ENCODE measurements around the gene EYS. TPM values are rescaled to one million over a fixed set of nuclear protein-coding genes. Genes with fewer than 3 reads are reported as not detected.
"Not testable (repeated sequence)": the region's sequence is repeated elsewhere in the genome, so short reads cannot be mapped to it uniquely, and the experiment has no call there.

EYS gene
- total RNA-seq, 2 donors from 2014 or later: not detected

DNA sequence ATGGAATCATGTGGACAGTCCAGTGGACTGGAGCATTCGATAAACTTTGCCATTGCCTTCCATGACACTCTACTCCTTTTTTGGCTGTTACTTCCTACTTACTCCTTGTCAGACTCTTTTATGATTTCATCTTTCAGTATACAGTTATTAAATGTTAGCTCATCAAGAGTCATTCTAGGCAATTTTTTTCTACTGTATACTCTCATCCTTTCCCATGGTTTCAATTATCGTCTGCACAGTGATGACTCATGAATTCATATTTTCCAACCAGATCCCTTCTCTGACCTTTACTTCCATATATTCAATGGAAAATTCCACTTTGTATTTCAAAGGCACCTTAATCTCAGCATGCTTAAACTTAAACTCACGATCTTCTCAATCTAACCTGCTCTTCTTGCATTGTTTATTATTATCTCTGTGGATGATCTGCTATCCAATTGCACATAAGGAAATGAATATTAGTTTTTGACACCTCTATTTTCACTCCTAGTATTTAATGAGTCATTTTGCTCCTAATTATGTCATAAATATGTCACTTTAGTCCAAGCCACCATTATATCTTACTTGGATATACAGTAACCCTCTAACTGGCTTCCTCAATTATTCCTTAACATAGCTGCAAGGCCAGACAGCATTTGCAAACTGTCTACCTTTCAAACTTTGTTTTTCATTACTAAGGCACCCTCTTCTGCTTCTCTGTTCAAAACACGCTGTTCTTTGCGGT lies 1643.9 kb downstream of the EYS start:
- no peak overlapping the region for H3K4me3 Mint-ChIP-seq
- H3K27me3 Mint-ChIP-seq (ENCODE audit: low read depth): no peaks in the 10 kb centered on the region
- H3K27ac Mint-ChIP-seq: no peak overlapping the region
- H3K9me3 Mint-ChIP-seq: peaks cover 6 to 7% of the 10 kb centered on the region in 2 donors
- no peaks in the 10 kb centered on the region for H3K4me1 Mint-ChIP-seq (ENCODE audit: low read depth)
- no peak for DNase-seq
- no peaks in the 10 kb centered on the region for H3K36me3 Mint-ChIP-seq (ENCODE audit: insufficient read depth in 2 of 2)
- ATAC-seq (replicated peaks in 1 of 2): no peak

DNA sequence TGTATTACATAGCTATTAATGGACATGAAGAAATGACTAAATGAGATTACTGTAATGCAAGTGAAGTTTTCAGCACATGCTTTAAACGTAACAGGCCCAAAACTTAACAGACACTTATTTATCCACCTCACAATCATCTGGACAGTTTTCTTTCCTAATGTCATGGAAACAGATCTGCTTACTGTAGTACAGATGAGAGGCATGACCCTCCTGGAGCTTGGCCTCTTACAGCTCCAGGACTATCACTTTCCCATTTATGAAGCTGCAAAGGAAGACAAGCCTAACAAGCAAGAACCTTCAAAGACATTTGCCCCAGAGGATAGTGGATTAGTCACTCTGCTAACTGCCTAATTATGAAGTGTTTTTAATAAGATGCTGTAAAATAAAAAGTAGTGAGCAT lies 1652.2 kb downstream of the EYS start:
- Mint-ChIP-seq H3K27ac (no peak overlapping the region), H3K36me3 (ENCODE audit: insufficient read depth in 2 of 2) (no peaks in the 10 kb centered on the region), H3K27me3 (ENCODE audit: low read depth) (no peaks in the 10 kb centered on the region), H3K4me1 (ENCODE audit: low read depth) (no peaks in the 10 kb centered on the region), H3K4me3 (no peak overlapping the region), H3K9me3 (peaks cover 0 to 2% of the 10 kb centered on the region in 2 donors)
- no peak for DNase-seq
- ATAC-seq (replicated peaks in 1 of 2): no peak

- peaks cover 0 to 2% of the 10 kb centered on the region in 2 donors for H3K9me3 Mint-ChIP-seq
- no peaks in the 10 kb centered on the region for H3K4me1 Mint-ChIP-seq (ENCODE audit: low read depth)
- H3K27ac Mint-ChIP-seq: no peak overlapping the region
- ATAC-seq (replicated peaks in 1 of 2): no peak
- no peaks in the 10 kb centered on the region for H3K36me3 Mint-ChIP-seq (ENCODE audit: insufficient read depth in 2 of 2)
- H3K27me3 Mint-ChIP-seq (ENCODE audit: low read depth): no peaks in the 10 kb centered on the region
- no peak overlapping the region for H3K4me3 Mint-ChIP-seq
- DNase-seq: no peak
Observed at GRCh38 chr6:64050590-64050989, 1656.4 kb downstream of the EYS start.

- no peak for ATAC-seq (replicated peaks in 1 of 2)
- H3K4me3 Mint-ChIP-seq: no peak overlapping the region
- DNase-seq: no peak
- no peaks in the 10 kb centered on the region for H3K27me3 Mint-ChIP-seq (ENCODE audit: low read depth)
- H3K27ac Mint-ChIP-seq: no peak overlapping the region
- H3K4me1 Mint-ChIP-seq (ENCODE audit: low read depth): no peaks in the 10 kb centered on the region
- H3K36me3 Mint-ChIP-seq (ENCODE audit: insufficient read depth in 2 of 2): no peaks in the 10 kb centered on the region
- peaks cover 0 to 2% of the 10 kb centered on the region in 2 donors for H3K9me3 Mint-ChIP-seq
Observed at GRCh38 chr6:64049736-64050135, 1657.3 kb downstream of the EYS start.

DNA sequence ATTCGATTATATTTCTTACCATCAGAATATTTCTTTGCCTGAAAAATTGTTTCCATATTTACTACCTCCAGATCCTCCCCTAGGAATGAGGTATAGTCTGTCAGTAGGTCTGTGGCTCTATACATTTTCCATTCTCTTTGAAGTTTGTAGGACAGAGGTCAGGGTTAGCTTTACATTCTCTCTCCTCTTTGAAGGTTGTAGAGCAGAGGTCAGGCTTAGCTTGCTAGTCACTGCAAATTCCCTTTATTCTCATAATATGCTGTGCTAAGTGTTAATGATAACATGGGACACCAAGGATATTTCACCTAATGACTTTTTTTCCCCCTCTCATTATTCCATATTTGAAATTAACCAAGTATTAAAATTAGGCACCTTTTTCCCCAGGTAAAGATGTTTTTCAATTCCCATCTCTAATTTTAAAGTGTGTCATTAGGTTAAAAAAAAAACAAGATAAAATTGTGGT lies 1660.2 kb downstream of the EYS start:
- Mint-ChIP-seq H3K36me3 (ENCODE audit: insufficient read depth in 2 of 2) (no peaks in the 10 kb centered on the region), H3K9me3 (peaks cover 0 to 4% of the 10 kb centered on the region in 2 donors), H3K4me1 (ENCODE audit: low read depth) (no peaks in the 10 kb centered on the region), H3K4me3 (no peak overlapping the region), H3K27me3 (ENCODE audit: low read depth) (no peaks in the 10 kb centered on the region), H3K27ac (no peak overlapping the region)
- DNase-seq (no peak), ATAC-seq (replicated peaks in 1 of 2) (no peak)

- H3K27me3 Mint-ChIP-seq (ENCODE audit: low read depth): no peaks in the 10 kb centered on the region
Observed at GRCh38 chr6:64041373-64041772, 1665.7 kb downstream of the EYS start.

GRCh38 chr6:64040113-64040512 lies 1666.9 kb downstream of the EYS start:
- Mint-ChIP-seq H3K9me3 (peaks cover 0 to 6% of the 10 kb centered on the region in 2 donors), H3K36me3 (ENCODE audit: insufficient read depth in 2 of 2) (no peaks in the 10 kb centered on the region), H3K27ac (no peak overlapping the region), H3K4me1 (ENCODE audit: low read depth) (no peaks in the 10 kb centered on the region), H3K27me3 (ENCODE audit: low read depth) (no peaks in the 10 kb centered on the region), H3K4me3 (no peak overlapping the region)
- DNase-seq (no peak), ATAC-seq (replicated peaks in 1 of 2) (no peak)

More at GRCh38 chr6:64041373-64041772, 1665.7 kb downstream of the EYS start:
- DNase-seq (no peak), ATAC-seq (replicated peaks in 1 of 2) (no peak)
- Mint-ChIP-seq H3K36me3 (ENCODE audit: insufficient read depth in 2 of 2) (no peaks in the 10 kb centered on the region), H3K27ac (no peak overlapping the region), H3K9me3 (peaks cover 0 to 6% of the 10 kb centered on the region in 2 donors), H3K4me1 (ENCODE audit: low read depth) (no peaks in the 10 kb centered on the region), H3K4me3 (no peak overlapping the region)

DNA sequence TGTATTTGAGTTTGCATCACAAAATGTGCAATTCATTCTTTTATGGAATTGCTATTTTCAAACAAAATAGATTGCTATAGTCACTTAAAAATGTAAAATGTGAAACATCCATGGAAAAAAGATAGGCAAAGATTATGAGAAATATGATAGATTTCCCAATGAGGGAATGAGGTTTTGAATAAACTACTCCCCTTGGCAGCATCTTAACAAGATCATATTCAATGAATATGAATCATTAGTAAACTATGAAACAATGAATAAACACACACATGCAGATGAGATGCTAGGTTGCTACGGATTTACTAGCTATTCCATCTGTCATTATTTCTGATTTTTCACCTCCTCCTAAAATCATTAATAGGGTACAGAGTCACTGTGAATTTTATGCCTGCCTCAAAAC lies 1669.6 kb downstream of the EYS start:
- DNase-seq: no peak
- H3K27ac Mint-ChIP-seq: no peak overlapping the region
- H3K27me3 Mint-ChIP-seq (ENCODE audit: low read depth): no peaks in the 10 kb centered on the region
- no peak for ATAC-seq (replicated peaks in 1 of 2)
- no peaks in the 10 kb centered on the region for H3K4me1 Mint-ChIP-seq (ENCODE audit: low read depth)
- H3K36me3 Mint-ChIP-seq (ENCODE audit: insufficient read depth in 2 of 2): no peaks in the 10 kb centered on the region
- no peak overlapping the region for H3K4me3 Mint-ChIP-seq
- peaks cover 0 to 1% of the 10 kb centered on the region in 2 donors for H3K9me3 Mint-ChIP-seq

DNA sequence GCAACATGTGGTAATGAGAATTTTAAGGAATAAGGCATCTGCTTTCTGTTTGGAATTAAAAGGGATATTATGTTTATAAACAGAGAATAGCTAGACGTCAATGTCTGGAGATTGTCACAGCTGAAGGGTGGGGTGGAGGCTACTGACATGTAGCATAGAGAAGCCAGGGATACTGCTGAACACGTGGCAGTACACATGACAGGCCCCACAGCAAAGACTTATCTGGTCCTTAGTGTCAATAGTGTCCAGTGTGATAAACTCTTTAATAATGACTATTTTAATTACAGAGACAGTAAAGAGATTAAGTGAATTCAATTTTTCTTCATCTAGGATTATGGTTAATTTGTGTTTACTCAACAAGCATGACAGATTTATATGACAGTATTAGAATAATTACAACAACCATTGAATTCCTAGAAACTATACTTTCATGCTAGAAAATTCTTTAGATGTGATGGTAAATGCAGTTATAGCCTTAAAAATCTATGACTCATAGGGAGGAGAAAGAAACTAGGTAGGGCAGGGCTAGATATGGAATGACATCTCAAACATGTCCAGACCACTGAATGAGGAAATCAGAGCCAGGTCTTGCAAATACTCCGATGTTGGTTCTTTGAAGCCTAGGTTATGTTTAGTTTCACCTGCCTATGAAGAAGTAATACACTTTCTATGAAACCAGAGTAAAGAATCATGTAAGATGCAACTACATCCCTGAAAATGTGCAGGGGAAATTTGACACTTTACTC lies 1671.9 kb downstream of the EYS start:
- Mint-ChIP-seq H3K9me3 (peaks cover 0 to 1% of the 10 kb centered on the region in 2 donors), H3K4me1 (ENCODE audit: low read depth) (no peaks in the 10 kb centered on the region), H3K27me3 (ENCODE audit: low read depth) (no peaks in the 10 kb centered on the region), H3K27ac (no peak overlapping the region), H3K4me3 (no peak overlapping the region), H3K36me3 (ENCODE audit: insufficient read depth in 2 of 2) (no peaks in the 10 kb centered on the region)
- DNase-seq (no peak), ATAC-seq (replicated peaks in 1 of 2) (no peak)

DNA sequence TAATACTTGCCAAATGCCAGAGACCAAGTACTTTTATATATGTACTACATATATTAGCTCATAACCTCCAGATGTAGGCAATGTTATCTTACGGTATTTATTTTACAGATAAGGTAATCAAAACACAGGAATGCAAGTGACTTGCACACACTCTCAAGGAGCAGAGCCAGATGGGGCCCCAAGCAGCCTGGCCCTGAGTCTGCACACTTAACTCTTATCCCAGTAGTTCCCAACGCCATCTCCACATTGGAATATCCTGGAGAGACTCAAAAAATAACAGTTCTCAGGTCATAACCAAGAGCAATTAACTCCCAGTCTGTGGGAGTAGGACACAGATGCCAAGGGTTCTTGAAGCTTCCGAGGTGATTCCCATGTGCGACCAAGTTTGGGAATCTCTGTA lies 1672.7 kb downstream of the EYS start:
- DNase-seq: no peak
- H3K36me3 Mint-ChIP-seq (ENCODE audit: insufficient read depth in 2 of 2): no peaks in the 10 kb centered on the region
- H3K4me1 Mint-ChIP-seq (ENCODE audit: low read depth): no peaks in the 10 kb centered on the region
- H3K9me3 Mint-ChIP-seq: peaks cover 3 to 5% of the 10 kb centered on the region in 2 donors
- ATAC-seq (replicated peaks in 1 of 2): no peak
- H3K4me3 Mint-ChIP-seq: no peak overlapping the region
- no peaks in the 10 kb centered on the region for H3K27me3 Mint-ChIP-seq (ENCODE audit: low read depth)
- no peak overlapping the region for H3K27ac Mint-ChIP-seq

DNA sequence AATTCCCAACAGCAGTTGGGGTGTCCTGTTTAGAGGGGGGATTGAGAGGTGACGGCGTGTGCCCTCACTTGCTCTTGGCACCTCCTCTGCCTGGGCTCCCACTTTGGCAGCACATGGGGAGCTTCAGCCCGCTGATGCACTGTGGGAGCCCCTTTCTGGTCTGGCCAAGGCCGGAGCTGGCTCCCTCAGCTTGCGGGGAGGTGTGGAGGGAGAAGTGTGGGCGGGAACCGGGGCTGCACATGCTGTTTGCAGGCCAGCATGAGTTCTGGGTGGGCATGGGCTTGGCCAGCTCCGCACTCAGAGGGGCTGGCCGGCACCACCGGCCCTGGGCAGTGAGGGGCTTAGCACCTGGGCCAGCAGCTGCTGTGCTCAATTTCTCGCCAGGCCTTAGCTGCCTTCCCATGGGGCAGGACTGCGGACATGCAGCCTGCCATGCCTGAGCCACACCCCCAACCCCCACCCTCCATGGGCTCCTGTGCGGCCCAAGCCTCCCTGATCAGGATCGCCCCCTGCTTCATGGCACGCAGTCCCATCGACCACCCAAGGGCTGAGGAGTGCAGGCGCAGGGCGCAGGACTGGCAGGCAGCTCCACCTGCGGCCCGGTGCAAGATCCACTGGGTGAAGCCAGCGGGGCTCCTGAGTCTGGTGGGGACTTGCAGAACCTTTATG lies 1675.9 kb downstream of the EYS start:
- H3K4me3 Mint-ChIP-seq; H3K4me1 Mint-ChIP-seq (ENCODE audit: low read depth); H3K27ac Mint-ChIP-seq; H3K27me3 Mint-ChIP-seq (ENCODE audit: low read depth); H3K36me3 Mint-ChIP-seq (ENCODE audit: insufficient read depth in 2 of 2); DNase-seq; ATAC-seq (replicated peaks in 1 of 2); H3K9me3 Mint-ChIP-seq: not testable (repeated sequence)

GRCh38 chr6:64023693-64024092 lies 1683.3 kb downstream of the EYS start:
- H3K36me3 Mint-ChIP-seq (ENCODE audit: insufficient read depth in 2 of 2): peaks cover 0 to 2% of the 10 kb centered on the region in 2 donors
- ATAC-seq (replicated peaks in 1 of 2) (no peak), DNase-seq (no peak)
- H3K27me3 Mint-ChIP-seq (ENCODE audit: low read depth): no peaks in the 10 kb centered on the region
- no peak overlapping the region for H3K4me3 Mint-ChIP-seq
- H3K27ac Mint-ChIP-seq: no peak overlapping the region
- peaks cover 2 to 5% of the 10 kb centered on the region in 2 donors for H3K9me3 Mint-ChIP-seq
- no peaks in the 10 kb centered on the region for H3K4me1 Mint-ChIP-seq (ENCODE audit: low read depth)

GRCh38 chr6:64014595-64014994 lies 1692.4 kb downstream of the EYS start:
- Mint-ChIP-seq H3K9me3 (peaks cover 4 to 5% of the 10 kb centered on the region in 2 donors), H3K36me3 (ENCODE audit: insufficient read depth in 2 of 2) (peaks cover 0 to 1% of the 10 kb centered on the region in 2 donors), H3K27ac (no peak overlapping the region), H3K27me3 (ENCODE audit: low read depth) (no peaks in the 10 kb centered on the region), H3K4me1 (ENCODE audit: low read depth) (no peaks in the 10 kb centered on the region), H3K4me3 (no peak overlapping the region)
- DNase-seq (no peak), ATAC-seq (replicated peaks in 1 of 2) (no peak)

Measured in activated T-cell treated with anti-CD3 and anti-CD28 coated beads, Interleukin-2, amount 50 U/mL, for 72 hours (primary cell).